Renal cortex interstitium (tissue), 11 donors: ENCODE results near the gene BPIFB1. TPM values are rescaled to one million over a fixed set of nuclear protein-coding genes. Genes with fewer than 3 reads are reported as not detected.

ENCODE experiments used
- DNase-seq, 11 donors: peaks; one replicate each; pipeline ENCODE4 v3.0.0-alpha.2; 2013; ENCODE audit warnings: low read depth in 9 of 11, low spot score in 4 of 11; ENCODE audit errors: extremely low read depth in 1 of 11
- polyA plus RNA-seq, 3 donors: library from polyadenylated mRNA; unstranded; fragments of 120-200 nt; gene quantifications; one replicate each; pipeline ENCODE4 v1.2.1, GENCODE V29; 2013; ENCODE audit not compliant: insufficient read length in 3 of 3

BPIFB1 gene
- polyA plus RNA-seq, 3 donors: 0.14 TPM; not detected in 2

GRCh38 chr20:33263784-33264183 lies 19.2 kb upstream of the BPIFB1 start:
- DNase-seq: no peak

- no peak for DNase-seq
These were observed 15.3 kb upstream of the BPIFB1 start for GRCh38 chr20:33267701-33268100.

DNA sequence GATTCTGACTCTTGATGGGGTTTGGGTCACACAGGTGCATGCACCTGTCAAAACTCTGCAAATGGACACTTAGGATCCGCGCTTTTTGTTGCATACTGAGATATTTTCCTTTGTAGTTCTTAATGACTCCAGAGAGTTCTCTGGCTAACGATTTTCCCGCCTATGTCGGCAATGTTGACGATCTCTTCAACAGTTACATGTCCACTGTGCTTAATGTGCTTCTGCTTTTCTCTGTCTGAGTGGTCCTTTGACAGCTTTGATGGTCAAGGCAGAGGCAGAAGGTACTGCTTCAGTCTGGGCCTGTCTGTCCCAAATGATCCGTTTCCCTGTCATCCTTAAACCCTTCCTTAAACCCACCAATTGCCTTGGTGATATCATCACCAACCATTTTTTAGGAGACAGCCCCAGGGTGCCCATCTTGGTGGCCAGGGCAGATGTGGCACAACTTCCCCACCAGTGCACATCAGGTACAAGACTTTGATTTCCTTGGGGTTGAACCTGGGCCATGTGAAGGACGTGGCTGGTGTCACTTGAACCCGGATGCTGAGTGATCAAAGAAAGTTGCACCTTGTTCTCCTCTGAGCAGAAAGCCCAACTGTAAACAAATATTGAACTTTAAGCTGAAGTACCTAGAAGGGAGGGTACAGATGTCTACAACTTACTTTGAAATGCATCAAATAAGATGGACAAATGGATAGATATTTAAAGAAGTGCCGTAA lies 10.7 kb upstream of the BPIFB1 start:
- DNase-seq: no peak

DNA sequence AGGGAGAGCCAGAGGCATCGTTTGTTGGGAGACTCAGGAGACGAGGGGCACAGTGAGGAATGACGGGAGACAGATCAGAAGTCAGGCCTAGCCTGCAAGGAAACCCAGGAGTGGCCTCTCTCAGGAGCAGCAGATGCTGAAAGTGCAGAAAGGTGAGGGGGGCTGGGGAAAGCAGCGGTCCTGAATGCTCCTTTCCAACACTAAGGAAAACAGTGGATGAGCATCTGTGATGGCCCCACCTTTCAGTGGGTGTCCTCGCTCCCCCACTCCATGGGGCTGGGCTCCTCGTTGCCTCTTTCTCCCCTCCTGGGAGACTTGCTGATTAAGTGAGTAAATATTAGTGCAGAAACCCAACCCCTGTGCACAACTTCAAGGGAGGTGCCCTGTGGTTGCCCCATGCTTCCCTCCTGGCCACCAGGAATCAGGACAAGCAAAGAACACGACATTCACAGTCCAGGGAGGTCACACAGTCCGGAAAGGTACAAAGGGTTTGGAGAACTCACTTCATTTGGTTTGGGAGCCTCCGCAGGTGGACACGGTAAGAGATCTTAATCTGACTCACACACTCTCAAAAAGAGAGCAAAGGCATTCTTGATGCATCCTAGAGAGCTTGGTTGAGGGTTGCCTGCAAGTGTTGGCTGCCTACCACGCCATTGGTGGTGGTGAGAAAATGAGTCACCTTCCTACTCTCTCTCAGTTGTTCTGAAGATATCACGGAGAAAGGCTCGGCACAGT lies 9.7 kb upstream of the BPIFB1 start:
- no peak for DNase-seq

- DNase-seq: no peak
These were observed 7.8 kb upstream of the BPIFB1 start for GRCh38 chr20:33275215-33275614.

- no peak for DNase-seq
These were observed 7.1 kb upstream of the BPIFB1 start for GRCh38 chr20:33275871-33276270.

DNA sequence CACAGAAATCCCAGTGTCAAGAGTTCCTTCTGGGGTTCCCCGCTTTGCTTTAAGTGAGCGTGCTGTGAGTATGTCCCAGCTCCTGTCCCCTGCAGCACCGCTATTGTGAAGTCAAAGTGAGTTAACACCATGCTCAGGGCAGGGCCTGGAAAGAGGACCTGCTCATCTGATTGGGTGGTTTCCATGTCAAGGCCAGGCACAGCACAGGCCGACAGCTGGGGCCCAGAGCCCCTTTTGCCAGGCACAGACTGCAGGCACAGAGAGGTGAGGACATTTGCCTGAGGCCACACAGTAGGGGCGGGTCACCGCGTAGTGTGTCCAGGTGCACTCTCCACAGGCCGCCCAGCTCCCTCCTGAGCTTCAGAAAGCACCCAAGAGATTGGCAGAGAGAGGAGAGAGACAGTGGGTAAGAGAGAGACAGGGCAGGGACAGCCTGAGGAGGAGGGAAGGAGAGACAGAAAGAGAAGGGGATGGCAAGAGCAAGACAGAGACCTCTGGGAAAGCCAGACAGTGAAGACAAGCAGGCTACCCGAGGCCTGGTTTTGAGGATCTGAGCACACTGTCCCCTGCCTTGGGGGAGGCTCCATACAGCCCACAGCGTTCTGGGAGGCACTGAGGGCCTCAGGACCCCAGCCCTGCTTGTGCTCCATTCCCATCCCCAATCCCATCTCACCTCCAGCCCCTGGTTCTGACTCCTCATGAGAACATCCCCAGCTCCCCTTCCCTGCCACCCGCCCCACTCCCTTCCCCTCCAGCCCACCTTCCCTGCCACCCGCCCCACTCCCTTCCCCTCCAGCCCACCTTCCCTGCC lies 6.5 kb upstream of the BPIFB1 start:
- DNase-seq: no peak

DNA sequence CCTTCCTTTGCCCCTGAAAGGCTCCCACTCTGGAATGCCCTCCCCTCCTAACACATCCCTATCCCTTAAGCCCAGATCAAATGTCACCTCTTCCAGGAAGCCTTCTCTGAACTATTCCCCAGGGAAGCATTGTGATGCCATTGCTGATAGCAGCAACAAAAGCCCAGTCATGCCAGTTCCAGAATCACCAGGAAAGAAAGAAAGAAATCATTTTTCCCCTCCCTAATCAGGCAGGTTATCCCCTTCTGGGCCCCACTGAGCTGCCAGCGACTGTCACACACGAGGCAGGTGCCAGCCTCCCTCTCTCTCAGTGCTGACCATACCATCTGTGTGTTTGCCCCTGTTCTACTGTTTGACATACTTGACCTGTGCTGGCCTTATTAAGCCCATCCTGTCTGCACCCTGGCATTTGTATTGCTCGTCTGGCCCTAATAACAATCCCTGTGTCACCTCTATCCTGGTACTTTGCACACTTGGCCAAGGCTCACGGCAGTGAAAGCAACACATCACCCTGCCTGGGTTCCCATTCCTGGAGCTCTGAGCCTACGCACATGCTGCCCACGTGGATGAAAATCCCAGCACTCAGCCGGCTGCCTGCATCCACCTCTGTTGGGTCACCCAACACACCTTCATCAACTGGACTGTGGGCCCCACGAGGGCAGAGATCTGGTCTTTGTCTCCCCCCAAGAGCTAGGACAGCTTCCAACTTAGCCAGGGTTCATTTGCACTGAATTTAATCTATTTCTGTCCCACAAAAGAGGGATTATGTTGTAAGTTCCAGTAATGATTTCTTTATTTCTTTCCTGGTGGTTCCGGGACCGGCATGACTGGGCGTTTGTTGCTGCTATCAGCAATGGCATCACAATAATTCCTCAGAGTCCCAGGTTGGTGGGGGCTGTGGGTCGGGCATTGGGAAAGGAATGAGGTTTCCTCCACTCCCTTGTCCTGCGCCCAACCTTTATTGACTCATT lies 5.3 kb upstream of the BPIFB1 start:
- DNase-seq: no peak

DNA sequence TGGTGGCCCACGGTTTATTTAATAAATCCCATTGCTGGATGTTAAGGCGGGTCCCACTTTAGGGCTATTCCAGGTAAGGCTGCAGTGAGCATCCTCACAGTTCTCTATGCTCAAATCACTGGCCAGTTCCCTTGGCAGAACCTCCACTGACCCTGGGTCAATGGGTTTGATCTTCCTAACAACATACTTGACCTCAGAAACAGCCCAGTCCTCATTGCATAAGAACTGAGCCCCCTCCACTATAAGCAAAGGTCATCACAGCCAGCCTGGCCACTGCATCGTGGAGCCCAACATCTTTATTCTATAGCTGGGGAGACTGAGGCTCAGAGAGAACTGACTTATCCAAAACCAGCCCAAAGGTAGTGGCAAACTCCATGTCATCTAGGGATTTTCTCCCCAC lies 4.3 kb upstream of the BPIFB1 start:
- no peak for DNase-seq

- DNase-seq: no peak
These were observed 3.6 kb upstream of the BPIFB1 start for GRCh38 chr20:33279261-33279910.

- DNase-seq: no peak
These were observed 2.9 kb upstream of the BPIFB1 start for GRCh38 chr20:33280000-33280680.

- no peak for DNase-seq
These were observed 2.2 kb upstream of the BPIFB1 start for GRCh38 chr20:33280775-33281174.

GRCh38 chr20:33281550-33282146 lies 1.4 kb upstream of the BPIFB1 start:
- no peak for DNase-seq

GRCh38 chr20:33282196-33282934 lies 649 bp upstream of the BPIFB1 start:
- DNase-seq: no peak

GRCh38 chr20:33284284-33284683 lies 1.3 kb downstream of the BPIFB1 start:
- no peak for DNase-seq

DNA sequence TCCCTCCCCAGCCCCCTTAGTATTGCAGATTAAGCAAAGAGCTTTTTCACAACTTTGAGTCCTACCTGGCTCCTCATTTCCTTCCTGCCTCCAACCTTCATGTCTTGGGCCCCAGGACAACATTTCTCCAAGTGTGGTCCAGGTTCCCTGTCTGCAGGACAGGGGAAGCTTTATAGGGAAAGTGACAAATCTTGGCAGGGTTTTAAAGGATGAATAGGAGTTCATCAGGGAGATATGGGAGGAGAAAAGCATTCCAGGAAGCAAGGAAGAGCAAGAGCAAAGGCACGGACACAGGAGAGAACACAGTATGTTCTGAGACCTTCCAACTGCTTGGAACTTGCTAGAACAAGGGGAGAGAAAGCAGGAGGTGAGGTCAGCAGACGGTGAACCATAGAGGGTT lies 1.9 kb downstream of the BPIFB1 start:
- DNase-seq: no peak
